Stimulated activated naive CD8-positive, alpha-beta T cell treated with anti-CD3 and anti-CD28 coated beads, Interleukin-15, Interleukin-2, amounts not matched to agents 100 ng/mL and 50 ng/mL, for 24 hours (primary cell): ENCODE measurements around the gene MPP3.

ENCODE experiments used
- H3K27ac Mint-ChIP-seq: one replicate; pipeline ENCODE4 v1.8.0; 2021; ENCODE audit warnings: mild to moderate bottlenecking, mixed read lengths
- H3K27me3 Mint-ChIP-seq: one replicate; pipeline ENCODE4 v1.8.0; 2021; ENCODE audit warnings: mixed read lengths
- H3K36me3 Mint-ChIP-seq: one replicate; pipeline ENCODE4 v1.8.0; 2021; ENCODE audit warnings: low read depth, mixed read lengths
- H3K4me1 Mint-ChIP-seq: one replicate; pipeline ENCODE4 v1.8.0; 2021; ENCODE audit warnings: low read depth, mixed read lengths
- H3K4me3 Mint-ChIP-seq: one replicate; pipeline ENCODE4 v1.8.0; 2021; ENCODE audit warnings: mild to moderate bottlenecking, mixed read lengths
- H3K9me3 Mint-ChIP-seq: one replicate; pipeline ENCODE4 v1.8.0; 2021; ENCODE audit warnings: mixed read lengths

Gene MPP3

GRCh38 chr17:43832976-43833829 lies at the start of gene MPP3:
MPP3 (minus strand) TSS chr17:43833146; CDS start chr17:43831906, 1,240 bp downstream.
- H3K4me1 Mint-ChIP-seq = peaks cover 19% of the 10 kb centered on the region
- peaks cover 59% of the 10 kb centered on the region for H3K27me3 Mint-ChIP-seq
- no peaks in the 10 kb centered on the region for H3K9me3 Mint-ChIP-seq
- no peak within 1 kb of the TSS for H3K27ac Mint-ChIP-seq
- H3K36me3 Mint-ChIP-seq = no peaks in the 10 kb centered on the region
- peak within 1 kb of the TSS; percentile 69 for H3K4me3 Mint-ChIP-seq

- H3K36me3 Mint-ChIP-seq = no peaks in the 10 kb centered on the region
- H3K27ac Mint-ChIP-seq = no peak overlapping the region
- H3K9me3 Mint-ChIP-seq = no peaks in the 10 kb centered on the region
- no peaks in the 10 kb centered on the region for H3K27me3 Mint-ChIP-seq
- no peak overlapping the region for H3K4me3 Mint-ChIP-seq
- H3K4me1 Mint-ChIP-seq = no peaks in the 10 kb centered on the region
These were observed 49.0 kb upstream of the MPP3 start for GRCh38 chr17:43881758-43882505.

GRCh38 chr17:43881181-43881580 lies 48.2 kb upstream of the MPP3 start:
- Mint-ChIP-seq H3K9me3 (no peaks in the 10 kb centered on the region), H3K36me3 (no peaks in the 10 kb centered on the region), H3K4me3 (no peak overlapping the region), H3K27ac (no peak overlapping the region), H3K4me1 (no peaks in the 10 kb centered on the region), H3K27me3 (no peaks in the 10 kb centered on the region)

- H3K27ac Mint-ChIP-seq = no peak overlapping the region
- H3K4me3 Mint-ChIP-seq = no peak overlapping the region
- no peaks in the 10 kb centered on the region for H3K9me3 Mint-ChIP-seq
- H3K27me3 Mint-ChIP-seq = no peaks in the 10 kb centered on the region
- no peaks in the 10 kb centered on the region for H3K4me1 Mint-ChIP-seq
- no peaks in the 10 kb centered on the region for H3K36me3 Mint-ChIP-seq
These were observed 47.6 kb upstream of the MPP3 start for GRCh38 chr17:43880420-43880991.

GRCh38 chr17:43879723-43880419 lies 46.9 kb upstream of the MPP3 start:
- H3K4me3 Mint-ChIP-seq = no peak overlapping the region
- no peaks in the 10 kb centered on the region for H3K4me1 Mint-ChIP-seq
- no peak overlapping the region for H3K27ac Mint-ChIP-seq
- no peaks in the 10 kb centered on the region for H3K36me3 Mint-ChIP-seq
- H3K9me3 Mint-ChIP-seq = no peaks in the 10 kb centered on the region
- H3K27me3 Mint-ChIP-seq = peaks cover 5% of the 10 kb centered on the region

- H3K36me3 Mint-ChIP-seq = no peaks in the 10 kb centered on the region
- no peak overlapping the region for H3K27ac Mint-ChIP-seq
- peaks cover 6% of the 10 kb centered on the region for H3K27me3 Mint-ChIP-seq
- H3K4me1 Mint-ChIP-seq = no peaks in the 10 kb centered on the region
- H3K9me3 Mint-ChIP-seq = no peaks in the 10 kb centered on the region
- no peak overlapping the region for H3K4me3 Mint-ChIP-seq
These were observed 45.6 kb upstream of the MPP3 start for GRCh38 chr17:43878260-43879175.

GRCh38 chr17:43877451-43878155 lies 44.7 kb upstream of the MPP3 start:
- Mint-ChIP-seq H3K27me3 (peaks cover 7% of the 10 kb centered on the region), H3K27ac (no peak overlapping the region)

GRCh38 chr17:43877031-43877430 lies 44.1 kb upstream of the MPP3 start:
- Mint-ChIP-seq H3K4me1 (no peaks in the 10 kb centered on the region), H3K27me3 (peaks cover 12% of the 10 kb centered on the region), H3K36me3 (no peaks in the 10 kb centered on the region), H3K9me3 (no peaks in the 10 kb centered on the region), H3K27ac (no peak overlapping the region), H3K4me3 (no peak overlapping the region)

More at GRCh38 chr17:43877451-43878155, 44.7 kb upstream of the MPP3 start:
- H3K4me1 Mint-ChIP-seq = no peaks in the 10 kb centered on the region
- H3K36me3 Mint-ChIP-seq = no peaks in the 10 kb centered on the region
- H3K4me3 Mint-ChIP-seq = no peak overlapping the region
- no peaks in the 10 kb centered on the region for H3K9me3 Mint-ChIP-seq

- H3K27me3 Mint-ChIP-seq = peaks cover 12% of the 10 kb centered on the region
- H3K9me3 Mint-ChIP-seq = no peaks in the 10 kb centered on the region
- no peaks in the 10 kb centered on the region for H3K4me1 Mint-ChIP-seq
- no peaks in the 10 kb centered on the region for H3K36me3 Mint-ChIP-seq
- H3K4me3 Mint-ChIP-seq = no peak overlapping the region
- H3K27ac Mint-ChIP-seq = no peak overlapping the region
These were observed 42.7 kb upstream of the MPP3 start for GRCh38 chr17:43875476-43876147.

GRCh38 chr17:43874293-43874692 lies 41.3 kb upstream of the MPP3 start:
- Mint-ChIP-seq H3K27me3 (peaks cover 16% of the 10 kb centered on the region), H3K4me3 (no peak overlapping the region), H3K36me3 (no peaks in the 10 kb centered on the region), H3K4me1 (no peaks in the 10 kb centered on the region), H3K9me3 (no peaks in the 10 kb centered on the region), H3K27ac (no peak overlapping the region)

GRCh38 chr17:43873815-43874214 lies 40.9 kb upstream of the MPP3 start:
- H3K36me3 Mint-ChIP-seq = no peaks in the 10 kb centered on the region
- H3K27me3 Mint-ChIP-seq = peaks cover 17% of the 10 kb centered on the region
- no peak overlapping the region for H3K27ac Mint-ChIP-seq
- no peaks in the 10 kb centered on the region for H3K4me1 Mint-ChIP-seq
- no peak overlapping the region for H3K4me3 Mint-ChIP-seq
- no peaks in the 10 kb centered on the region for H3K9me3 Mint-ChIP-seq

GRCh38 chr17:43873091-43873490 lies 40.1 kb upstream of the MPP3 start:
- H3K4me3 Mint-ChIP-seq = no peak overlapping the region
- no peaks in the 10 kb centered on the region for H3K9me3 Mint-ChIP-seq
- peaks cover 23% of the 10 kb centered on the region for H3K27me3 Mint-ChIP-seq
- H3K27ac Mint-ChIP-seq = no peak overlapping the region
- no peaks in the 10 kb centered on the region for H3K4me1 Mint-ChIP-seq
- no peaks in the 10 kb centered on the region for H3K36me3 Mint-ChIP-seq
